ENCODE measurements around the gene COX15. TPM values are rescaled to one million over a fixed set of nuclear protein-coding genes. Genes with fewer than 3 reads are reported as not detected.

Gene COX15
- total RNA-seq, 1 donor from 2014 or later = 52.6 TPM

DNA sequence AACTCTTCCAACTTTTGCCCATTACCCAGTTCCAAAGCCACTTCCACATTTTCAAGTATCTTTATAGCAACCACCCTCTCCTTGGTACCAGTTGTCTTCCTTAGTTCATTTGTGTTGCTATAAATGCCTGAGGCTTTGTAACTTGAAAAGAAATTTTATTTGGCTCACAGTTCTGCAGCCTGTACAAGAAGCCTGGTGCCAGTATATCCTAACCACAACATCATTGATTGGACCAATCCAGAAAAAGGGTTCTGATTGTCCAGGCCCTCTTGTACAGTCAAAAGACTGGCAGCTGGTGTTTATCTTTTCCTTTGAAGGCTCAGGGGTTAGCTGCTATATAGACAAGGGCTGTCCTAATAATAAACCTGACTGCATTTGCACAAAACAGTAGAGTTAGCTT lies 29.4 kb upstream of the COX15 start:
- no peak overlapping the region for H3K27ac Mint-ChIP-seq
- no peaks in the 10 kb centered on the region for H3K27me3 Mint-ChIP-seq (ENCODE audit: low read depth)
- DNase-seq (ENCODE audit: low spot score in 2 of 2, unreplicated experiment in 2 of 2) = no peak
- no peak for TF ChIP-seq CTCF (IDR thresholded peaks at IDR 0.05; ENCODE audit: unreplicated experiment)
- no peak overlapping the region for H3K4me3 Mint-ChIP-seq
- H3K9me3 Mint-ChIP-seq = peaks cover 8% of the 10 kb centered on the region
- H3K36me3 Mint-ChIP-seq = peaks cover 41% of the 10 kb centered on the region
- no peaks in the 10 kb centered on the region for H3K4me1 Mint-ChIP-seq

DNA sequence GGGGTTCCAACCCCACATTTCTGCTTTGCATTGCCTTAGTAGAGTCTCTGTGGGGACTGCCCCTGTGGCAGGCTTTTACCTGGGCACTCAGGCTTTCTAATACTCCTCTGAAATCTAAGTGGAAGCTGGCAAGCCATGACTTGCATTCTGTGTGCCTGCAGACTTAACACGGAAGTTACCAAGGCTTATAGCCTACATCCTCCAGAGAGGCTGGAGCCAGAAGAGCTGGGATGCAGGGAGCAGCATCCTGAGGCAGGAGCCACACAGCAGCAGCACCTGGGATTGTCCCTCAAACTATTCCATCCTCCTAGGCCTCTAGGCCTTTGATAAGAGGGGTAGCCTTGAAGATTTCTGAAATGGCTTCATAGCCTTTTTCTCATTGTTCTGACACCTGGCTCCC lies 28.4 kb upstream of the COX15 start:
- Mint-ChIP-seq H3K4me1 (no peaks in the 10 kb centered on the region), H3K9me3 (peaks cover 8% of the 10 kb centered on the region), H3K4me3 (no peak overlapping the region), H3K36me3 (peaks cover 41% of the 10 kb centered on the region), H3K27ac (no peak overlapping the region), H3K27me3 (ENCODE audit: low read depth) (no peaks in the 10 kb centered on the region)
- no peak for TF ChIP-seq CTCF (IDR thresholded peaks at IDR 0.05; ENCODE audit: unreplicated experiment)
- no peak for DNase-seq (ENCODE audit: low spot score in 2 of 2, unreplicated experiment in 2 of 2)

DNA sequence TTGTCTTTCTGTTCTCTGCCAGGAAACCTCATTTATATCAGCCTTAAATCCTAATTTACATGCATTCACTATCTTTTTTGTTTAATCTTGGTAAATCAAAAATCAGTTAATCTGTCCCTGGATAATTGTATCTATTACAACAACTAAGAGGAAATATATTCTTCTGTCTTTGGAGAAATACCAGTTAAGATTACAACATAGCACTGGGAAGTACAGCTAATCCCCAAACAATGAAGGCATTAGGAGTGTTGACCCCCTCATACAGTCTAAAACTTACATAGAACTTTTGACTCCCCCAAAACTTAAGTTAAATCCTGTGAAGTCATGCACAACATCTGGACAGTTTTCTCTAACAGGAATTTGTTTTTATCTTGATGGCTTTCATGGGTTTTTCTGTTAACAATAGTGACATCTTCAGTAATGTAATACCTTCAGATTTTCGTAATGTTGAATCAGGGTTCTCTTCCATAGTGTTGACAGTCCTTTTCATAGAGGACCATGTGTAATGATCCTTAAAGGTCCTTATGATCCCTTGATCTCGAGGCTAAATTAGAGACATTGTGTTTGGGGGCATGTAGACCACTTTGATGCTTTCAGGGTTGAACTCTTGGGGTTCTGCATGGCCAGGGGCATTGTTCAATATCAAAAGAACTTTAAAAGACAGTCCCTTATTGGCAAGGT lies 26.4 kb upstream of the COX15 start:
- TF ChIP-seq CTCF (IDR thresholded peaks at IDR 0.05; ENCODE audit: unreplicated experiment) = no peak
- Mint-ChIP-seq H3K9me3 (peaks cover 6% of the 10 kb centered on the region), H3K36me3 (peaks cover 47% of the 10 kb centered on the region), H3K27me3 (ENCODE audit: low read depth) (no peaks in the 10 kb centered on the region), H3K27ac (no peak overlapping the region), H3K4me1 (no peaks in the 10 kb centered on the region), H3K4me3 (no peak overlapping the region)
- DNase-seq (ENCODE audit: low spot score in 2 of 2, unreplicated experiment in 2 of 2) = no peak

- Mint-ChIP-seq H3K27me3 (ENCODE audit: low read depth) (no peaks in the 10 kb centered on the region), H3K4me3 (no peak overlapping the region), H3K36me3 (peaks cover 42% of the 10 kb centered on the region)
These were observed 24.2 kb upstream of the COX15 start for GRCh38 chr10:99756159-99756558.

GRCh38 chr10:99754670-99755069 lies 22.7 kb upstream of the COX15 start:
- H3K27me3 Mint-ChIP-seq (ENCODE audit: low read depth) = no peaks in the 10 kb centered on the region
- no peaks in the 10 kb centered on the region for H3K9me3 Mint-ChIP-seq
- no peaks in the 10 kb centered on the region for H3K4me1 Mint-ChIP-seq
- TF ChIP-seq CTCF (IDR thresholded peaks at IDR 0.05; ENCODE audit: unreplicated experiment) = no peak
- DNase-seq (ENCODE audit: low spot score in 2 of 2, unreplicated experiment in 2 of 2) = no peak
- no peak overlapping the region for H3K4me3 Mint-ChIP-seq
- peaks cover 38% of the 10 kb centered on the region for H3K36me3 Mint-ChIP-seq
- H3K27ac Mint-ChIP-seq = no peak overlapping the region

More at GRCh38 chr10:99756159-99756558, 24.2 kb upstream of the COX15 start:
- Mint-ChIP-seq H3K9me3 (no peaks in the 10 kb centered on the region), H3K4me1 (no peaks in the 10 kb centered on the region), H3K27ac (no peak overlapping the region)
- DNase-seq (ENCODE audit: low spot score in 2 of 2, unreplicated experiment in 2 of 2) = no peak
- no peak for TF ChIP-seq CTCF (IDR thresholded peaks at IDR 0.05; ENCODE audit: unreplicated experiment)

All from mesothelial cell of epicardium (in vitro differentiated cells).